Measurements from ENCODE around the gene LRRC72.

GRCh38 chr7:16491148-16491547, 35.5 kb upstream of the LRRC72 start:
- TF ChIP-seq CTCF (IDR thresholded peaks at IDR 0.05) (no peak), POLR2AphosphoS5 (IDR thresholded peaks at IDR 0.05) (no peak)

Measured in breast epithelium (tissue), 3 donors.